Uterus (tissue), 4 donors: ENCODE measurements around the gene RIMS4. TPM values are rescaled to one million over a fixed set of nuclear protein-coding genes. Genes with fewer than 3 reads are reported as not detected.

Experiments used
- DNase-seq, 2 donors: peaks; one replicate each; pipeline ENCODE4 v3.0.0-alpha.2; 2019 to 2020
- H3K27ac ChIP-seq, 2 donors: fragments of 200-600 bp; sonication (generic); 1 replicate in 1 of 2; 2 replicates in 1 of 2; pipeline ENCODE4 v1.5.1; 2016 to 2018
- H3K27me3 ChIP-seq, 2 donors: fragments of 200-600 bp; sonication (generic); one replicate each; pipeline ENCODE4 v1.5.1; 2018 to 2019; ENCODE audit warnings: control low read depth in 1 of 2
- H3K36me3 ChIP-seq, 2 donors: fragments of 200-600 bp; sonication (generic); one replicate each; pipeline ENCODE4 v1.5.1; 2019; ENCODE audit warnings: control low read depth in 1 of 2
- H3K4me1 ChIP-seq, 2 donors: fragments of 200-600 bp; sonication (generic); one replicate each; pipeline ENCODE4 v1.5.1; 2018 to 2019; ENCODE audit warnings: control low read depth in 1 of 2
- H3K4me3 ChIP-seq, 2 donors: fragments of 200-600 bp; sonication (generic); 1 replicate in 1 of 2; 2 replicates in 1 of 2; pipeline ENCODE4 v1.5.1; 2018 to 2019; ENCODE audit warnings: mild to moderate bottlenecking in 1 of 2
- H3K9me3 ChIP-seq, 2 donors: fragments of 200-600 bp; sonication (generic); one replicate each; pipeline ENCODE4 v1.5.1; 2019; ENCODE audit warnings: control low read depth in 1 of 2
- POLR2A ChIP-seq, 2 donors: fragments of 450-650 bp; IDR thresholded peaks; one replicate each; pipeline ENCODE4 v1.6.1; 2016; ENCODE audit warnings: antibody characterized with exemption in 2 of 2, mild to moderate bottlenecking in 1 of 2, moderate library complexity in 1 of 2
- intact Hi-C: fragments of 100-400 bp; cut with DNase I; formaldehyde crosslinking; loops from one replicate; pipeline ENCODE4 v1.15.1; 2023; ENCODE audit warnings: low total_unique reads
- total RNA-seq, 4 donors: library from RNA; depleted of rRNA in 3 of 4; stranded (reverse); fragments of >200 nt in 3 of 4; gene quantifications; one replicate each; pipeline versions ENCODE4 v1.1.0 to v1.2.4, GENCODE V29; 2014 to 2023
- TF ChIP-seq, protein P1 (sequence below), 4 experiments: fragments of 200-600 bp in 2 of 4; fragments of 450-650 bp in 2 of 4; sonication (generic) in 2 of 4; IDR thresholded peaks; one replicate each; pipeline ENCODE4 v1.5.1; 2016 to 2019; ENCODE audit warnings: antibody characterized with exemption in 4 of 4, mild to moderate bottlenecking in 2 of 4, moderate library complexity in 1 of 4
- donor health status: DM: yes; HTN: yes; CAD: no.

The RIMS4 gene
- total RNA-seq, 4 donors from 2014 or later: 0.26 to 5.3 (median 0.61) TPM

DNA sequence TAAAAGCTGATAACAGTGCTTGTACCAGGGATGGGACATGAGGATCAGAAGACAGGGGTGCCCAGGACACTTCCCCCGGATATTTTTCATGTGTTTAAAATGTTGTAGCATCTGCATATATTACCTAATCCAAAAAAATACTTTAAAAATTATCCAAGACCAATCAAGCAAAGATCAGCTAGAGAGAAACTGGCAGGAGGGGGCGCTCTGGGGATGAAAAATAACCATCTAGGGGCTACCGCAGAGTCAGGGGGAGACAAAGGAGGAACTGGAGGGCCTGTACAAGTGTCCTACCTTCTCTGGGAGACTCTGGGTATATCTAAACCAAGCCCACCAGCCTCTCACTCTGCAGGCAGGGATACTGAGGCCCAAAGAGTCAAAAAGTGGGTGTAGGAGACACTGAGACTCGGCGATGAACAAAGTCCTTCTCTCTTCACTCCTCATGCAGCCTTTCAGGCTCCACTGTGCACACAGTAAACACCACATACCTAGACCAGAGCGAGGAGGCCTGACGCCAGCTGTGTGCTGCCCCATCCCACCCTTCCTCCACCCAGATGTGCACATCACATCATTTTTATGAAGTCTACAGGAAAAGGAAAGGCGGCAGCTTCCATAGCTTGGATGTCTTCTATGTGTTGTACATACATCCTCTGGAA is 9.8 kb downstream of the RIMS4 start:
- H3K27me3 ChIP-seq: no peaks in the 10 kb centered on the region
- intact Hi-C loops: no loop called here
- no peaks in the 10 kb centered on the region for H3K4me1 ChIP-seq
- H3K27ac ChIP-seq: no peak overlapping the region
- no peaks in the 10 kb centered on the region for H3K9me3 ChIP-seq
- H3K4me3 ChIP-seq: no peak overlapping the region
- DNase-seq: no peak
- no peak for TF ChIP-seq POLR2A (IDR thresholded peaks at IDR 0.05)
- TF ChIP-seq, protein P1, sequence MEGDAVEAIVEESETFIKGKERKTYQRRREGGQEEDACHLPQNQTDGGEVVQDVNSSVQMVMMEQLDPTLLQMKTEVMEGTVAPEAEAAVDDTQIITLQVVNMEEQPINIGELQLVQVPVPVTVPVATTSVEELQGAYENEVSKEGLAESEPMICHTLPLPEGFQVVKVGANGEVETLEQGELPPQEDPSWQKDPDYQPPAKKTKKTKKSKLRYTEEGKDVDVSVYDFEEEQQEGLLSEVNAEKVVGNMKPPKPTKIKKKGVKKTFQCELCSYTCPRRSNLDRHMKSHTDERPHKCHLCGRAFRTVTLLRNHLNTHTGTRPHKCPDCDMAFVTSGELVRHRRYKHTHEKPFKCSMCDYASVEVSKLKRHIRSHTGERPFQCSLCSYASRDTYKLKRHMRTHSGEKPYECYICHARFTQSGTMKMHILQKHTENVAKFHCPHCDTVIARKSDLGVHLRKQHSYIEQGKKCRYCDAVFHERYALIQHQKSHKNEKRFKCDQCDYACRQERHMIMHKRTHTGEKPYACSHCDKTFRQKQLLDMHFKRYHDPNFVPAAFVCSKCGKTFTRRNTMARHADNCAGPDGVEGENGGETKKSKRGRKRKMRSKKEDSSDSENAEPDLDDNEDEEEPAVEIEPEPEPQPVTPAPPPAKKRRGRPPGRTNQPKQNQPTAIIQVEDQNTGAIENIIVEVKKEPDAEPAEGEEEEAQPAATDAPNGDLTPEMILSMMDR (IDR thresholded peaks at IDR 0.05): no peak
- no peaks in the 10 kb centered on the region for H3K36me3 ChIP-seq

DNA sequence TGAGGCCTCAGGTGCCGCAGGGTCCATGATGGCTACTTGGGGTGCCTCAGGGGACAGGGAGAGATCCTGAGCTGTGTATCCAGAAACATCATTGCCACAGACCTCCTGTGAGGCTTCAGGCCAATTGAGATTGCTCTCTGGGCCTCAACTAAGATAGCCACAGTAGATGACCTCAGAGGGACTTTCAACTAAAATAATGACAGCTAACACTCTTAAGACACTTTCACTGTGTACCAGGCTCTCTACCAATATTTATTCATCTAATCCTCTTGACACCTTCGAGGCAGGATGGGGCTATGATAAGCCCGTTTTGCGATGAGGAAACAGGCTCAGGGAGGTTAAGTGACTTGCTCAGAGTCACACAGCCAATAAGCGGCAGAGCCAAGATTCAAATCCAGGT is 10.7 kb downstream of the RIMS4 start:
- no peaks in the 10 kb centered on the region for H3K9me3 ChIP-seq
- H3K27me3 ChIP-seq: no peaks in the 10 kb centered on the region
- intact Hi-C loops: no loop called here
- no peaks in the 10 kb centered on the region for H3K4me1 ChIP-seq
- TF ChIP-seq POLR2A (IDR thresholded peaks at IDR 0.05): no peak
- TF ChIP-seq, protein P1 (IDR thresholded peaks at IDR 0.05): no peak
- no peak overlapping the region for H3K4me3 ChIP-seq
- H3K36me3 ChIP-seq: no peaks in the 10 kb centered on the region
- DNase-seq: no peak
- H3K27ac ChIP-seq: no peak overlapping the region

DNA sequence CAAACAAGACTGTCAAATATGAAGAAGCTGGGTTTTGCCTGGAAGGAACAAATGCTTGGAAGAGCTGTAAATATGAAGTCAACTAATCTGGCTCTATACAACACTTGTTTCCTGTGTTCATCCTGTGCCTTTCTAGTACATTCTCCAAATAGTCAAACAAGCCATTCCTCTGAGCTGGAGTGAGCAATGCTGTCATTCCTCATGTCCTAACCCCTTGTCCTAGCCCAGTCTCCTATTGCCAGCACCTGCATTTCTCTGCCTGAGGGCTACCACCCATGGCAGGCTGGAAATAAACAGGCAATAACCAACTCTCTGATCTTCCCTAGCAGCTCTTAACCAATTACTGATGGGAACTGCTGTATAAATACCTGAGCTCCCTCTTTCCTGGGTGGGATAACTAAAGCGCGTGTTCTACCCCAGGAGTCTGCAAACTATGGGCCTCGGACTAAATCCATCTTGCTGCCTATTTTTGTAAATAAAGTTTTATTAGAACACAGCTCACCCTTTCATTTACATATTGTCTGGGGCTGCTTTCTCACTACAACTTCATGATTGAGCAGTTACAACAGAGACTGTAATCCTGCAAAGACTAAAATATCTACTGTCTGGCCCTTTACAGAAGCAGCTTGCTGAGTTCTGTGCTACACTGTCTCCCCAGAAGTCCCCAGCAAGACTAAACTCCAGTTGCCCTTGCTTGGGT is 13.4 kb downstream of the RIMS4 start:
- H3K4me3 ChIP-seq: no peak overlapping the region
- no peaks in the 10 kb centered on the region for H3K27me3 ChIP-seq
- no peaks in the 10 kb centered on the region for H3K9me3 ChIP-seq
- H3K36me3 ChIP-seq: no peaks in the 10 kb centered on the region
- intact Hi-C loops: no loop called here
- no peaks in the 10 kb centered on the region for H3K4me1 ChIP-seq
- TF ChIP-seq POLR2A (IDR thresholded peaks at IDR 0.05): no peak
- TF ChIP-seq, protein P1 (IDR thresholded peaks at IDR 0.05): no peak
- no peak for DNase-seq
- no peak overlapping the region for H3K27ac ChIP-seq

DNA sequence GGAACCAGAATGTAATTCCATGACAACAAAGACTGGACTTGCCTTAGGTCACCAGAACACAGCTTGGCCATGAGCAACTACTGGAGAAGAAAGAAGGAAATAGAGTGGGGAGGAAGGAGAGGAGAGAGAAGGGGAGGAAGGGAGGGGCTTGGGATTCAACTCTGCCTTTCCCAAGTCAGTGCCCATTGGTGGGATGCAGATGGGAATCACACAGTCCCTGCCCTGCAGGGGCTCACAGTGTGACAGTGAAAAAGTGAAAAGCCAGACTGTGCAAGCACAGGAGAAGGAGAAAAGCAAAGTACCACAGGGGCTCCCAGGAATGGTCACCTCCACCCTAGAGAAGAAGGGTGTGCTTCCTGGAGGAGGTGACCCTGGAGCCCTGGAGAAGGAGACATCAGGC is 14.0 kb downstream of the RIMS4 start:
- Histone ChIP-seq H3K9me3 (no peaks in the 10 kb centered on the region), H3K27me3 (no peaks in the 10 kb centered on the region), H3K4me3 (no peak overlapping the region), H3K27ac (no peak overlapping the region), H3K36me3 (no peaks in the 10 kb centered on the region), H3K4me1 (no peaks in the 10 kb centered on the region)
- intact Hi-C loops: no loop called here
- no peak for DNase-seq
- no peak for TF ChIP-seq POLR2A (IDR thresholded peaks at IDR 0.05)
- TF ChIP-seq, protein P1 (IDR thresholded peaks at IDR 0.05): no peak

DNA sequence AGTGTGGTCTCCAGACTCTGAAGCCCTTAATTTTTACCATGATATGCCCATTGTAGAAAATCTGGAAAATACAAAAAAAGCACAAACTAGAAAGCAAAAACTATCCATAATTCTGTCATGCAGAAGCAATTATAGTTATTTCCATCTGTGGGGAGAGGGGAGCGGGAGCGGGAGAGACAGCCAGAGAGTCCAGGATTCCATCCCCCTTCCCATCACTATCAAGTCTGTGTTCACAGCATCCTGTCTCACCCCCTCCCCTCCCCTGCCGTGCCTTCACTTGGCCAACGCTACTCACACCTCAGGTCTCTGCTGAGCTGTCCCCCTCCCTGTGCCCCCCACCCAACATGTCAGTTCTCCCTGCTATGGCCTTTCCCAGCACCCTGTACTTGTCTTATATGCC is 14.5 kb downstream of the RIMS4 start:
- Histone ChIP-seq H3K4me3 (no peak overlapping the region), H3K4me1 (no peaks in the 10 kb centered on the region), H3K27ac (no peak overlapping the region), H3K27me3 (no peaks in the 10 kb centered on the region), H3K9me3 (no peaks in the 10 kb centered on the region), H3K36me3 (no peaks in the 10 kb centered on the region)
- intact Hi-C loops: no loop called here
- TF ChIP-seq POLR2A (IDR thresholded peaks at IDR 0.05): no peak
- TF ChIP-seq, protein P1 (IDR thresholded peaks at IDR 0.05): no peak
- no peak for DNase-seq
